GM04503 (cell line): ENCODE measurements around the gene SINHCAF.

ENCODE experiments used
- DNase-seq: peaks from one replicate; pipeline ENCODE4 v3.0.0-alpha.2; 2012; ENCODE audit warnings: low read depth

The SINHCAF gene

DNA sequence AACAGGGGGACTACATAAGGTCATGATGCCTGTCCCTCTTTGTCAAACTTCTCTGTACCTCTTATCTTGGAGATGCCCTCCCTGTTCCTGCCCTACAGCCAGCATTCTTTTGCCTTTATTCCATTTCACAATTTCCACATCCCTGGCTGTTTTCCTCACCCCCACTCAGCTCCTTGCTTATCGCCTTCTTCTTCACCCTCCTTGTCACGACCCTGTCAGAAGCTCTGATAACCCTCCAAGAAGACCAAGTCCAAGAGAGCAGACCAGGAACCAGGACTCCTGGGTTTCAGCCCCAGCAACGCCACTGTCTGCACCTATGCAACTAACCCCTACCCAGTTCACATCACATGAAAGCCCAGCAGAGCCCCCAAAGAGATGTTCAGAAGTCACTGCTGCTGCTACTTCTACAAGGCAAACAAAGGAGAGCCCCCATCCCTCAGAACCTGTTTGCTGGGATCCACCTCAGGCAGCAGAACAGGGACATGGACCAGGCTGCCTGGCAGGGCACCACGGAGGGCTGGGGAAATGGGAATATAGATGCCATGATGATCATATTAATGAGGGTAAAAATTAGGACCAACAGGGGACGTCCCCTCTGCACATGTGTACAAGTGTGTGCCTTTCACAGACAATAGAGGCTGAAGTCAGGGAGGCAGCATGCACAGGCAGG is 92.8 kb downstream of the SINHCAF start:
- DNase-seq, result no peak

DNA sequence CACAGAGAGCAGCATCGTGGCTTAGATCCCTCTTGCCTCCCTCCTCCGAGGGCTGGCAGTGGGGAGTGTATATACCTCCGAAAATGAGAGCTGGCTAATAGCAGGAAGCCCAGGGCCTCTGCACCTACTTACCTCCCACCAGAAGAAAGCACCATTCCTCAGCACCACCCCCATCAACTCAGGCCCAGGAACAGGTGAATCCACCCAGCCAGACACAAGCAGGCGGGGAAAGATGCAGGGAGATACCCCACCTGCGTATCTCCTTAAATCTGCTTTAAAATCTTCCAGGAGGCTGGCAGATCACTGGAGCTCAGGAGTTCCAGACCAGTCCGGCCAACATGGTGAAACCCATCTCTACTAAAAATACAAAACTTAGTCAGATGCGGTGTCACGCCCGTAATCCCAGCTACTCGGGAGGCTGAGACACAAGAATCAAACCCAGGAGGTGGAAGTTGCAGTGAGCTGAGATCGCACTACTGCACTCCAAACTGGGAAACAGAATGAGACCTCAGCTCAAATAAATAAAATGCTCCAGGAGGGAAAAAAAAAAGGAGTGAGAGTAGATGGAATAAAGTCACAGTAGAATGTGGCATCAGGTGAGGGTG is 93.5 kb downstream of the SINHCAF start:
- DNase-seq, result no peak

DNA sequence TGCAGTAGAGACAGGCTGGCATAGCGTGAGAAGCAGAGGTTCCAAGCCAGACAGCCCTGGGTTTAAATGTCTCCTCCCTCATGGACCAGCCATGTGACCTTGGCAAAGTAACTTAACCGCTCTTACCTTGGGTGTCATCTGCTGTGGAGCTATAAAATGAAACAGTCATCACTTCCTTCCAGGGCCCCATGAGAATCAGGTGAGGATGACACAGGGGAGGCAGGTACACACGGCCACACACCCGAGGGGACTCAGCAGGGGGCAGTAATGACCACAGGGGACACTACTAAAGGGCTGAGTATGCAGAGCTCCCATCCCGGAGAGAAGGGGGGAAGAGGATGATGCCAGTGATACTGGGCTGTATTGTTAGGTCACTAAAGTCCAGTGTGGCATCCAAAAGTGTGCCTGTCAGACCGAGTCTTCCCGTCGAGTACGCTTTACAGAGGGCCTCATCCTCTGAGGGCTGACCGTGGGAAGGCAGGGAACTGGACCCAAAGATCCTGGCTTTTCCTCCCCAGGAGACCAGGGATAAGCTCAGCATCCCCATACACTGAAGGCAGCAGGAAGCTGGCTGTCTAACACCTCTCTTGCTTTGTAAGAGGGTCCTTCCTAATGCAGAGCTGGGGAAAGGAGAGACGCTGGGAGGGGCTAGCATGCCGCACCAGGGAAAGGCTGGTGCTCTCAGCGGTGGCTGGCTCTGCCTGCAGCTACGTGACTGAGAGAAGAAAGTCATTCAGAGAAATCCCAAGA is 94.2 kb downstream of the SINHCAF start:
- DNase-seq, result no peak
